Brain microvascular endothelial cell (primary cell): ENCODE results near the gene ZNF740.

ENCODE experiments used
- DNase-seq: peaks from one replicate; pipeline ENCODE4 v3.0.0-alpha.2; 2020
- H3K27ac ChIP-seq: fragments of 250-450 bp; sonication (Bioruptor Pico); 2 replicates; pipeline ENCODE4 v1.5.1; 2020; ENCODE audit warnings: mild to moderate bottlenecking, moderate library complexity
- H3K27me3 ChIP-seq: fragments of 250-450 bp; sonication (Bioruptor Pico); replicated peaks from 2 replicates; pipeline ENCODE4 v1.5.1; 2020; ENCODE audit warnings: mild to moderate bottlenecking
- H3K36me3 ChIP-seq: fragments of 250-450 bp; sonication (Bioruptor Pico); replicated peaks from 2 replicates; pipeline ENCODE4 v1.5.1; 2020; ENCODE audit warnings: mild to moderate bottlenecking
- H3K4me3 ChIP-seq: 2 replicates; pipeline ENCODE4 v1.5.1; 2011; ENCODE audit warnings: low read depth, mild to moderate bottlenecking, control low read depth, low read length, moderate library complexity
- CTCF ChIP-seq: IDR thresholded peaks from 2 replicates; pipeline ENCODE4 v1.5.1; 2011; ENCODE audit warnings: low read depth, mild to moderate bottlenecking, moderate library complexity, low read length, control low read depth, inconsistent platforms; ENCODE audit errors: missing control alignments
- in situ Hi-C: cut with HindIII; loops from 2 replicates; pipeline ENCODE4 v1.10.0; 2017; ENCODE audit warnings: low sequenced_read_pairs, low pct_ligation_motif_present

Gene ZNF740

GRCh38 chr12:53180220-53180930 lies at the start of gene ZNF740, which contains the start of gene CSAD:
Gene ZNF740 (plus strand): TSS chr12:53180722. CDS start chr12:53181984, 1,262 bp downstream.
Gene CSAD (minus strand): TSS chr12:53180925. CDS start chr12:53173470, 7,455 bp downstream.
- peak within 1 kb of the TSS; percentile 87 for H3K27ac ChIP-seq
- no peaks in the 10 kb centered on the region for H3K27me3 ChIP-seq
- in situ Hi-C loops: no loop called here
- peak within 1 kb of the TSS; percentile 79 for H3K4me3 ChIP-seq
- H3K36me3 ChIP-seq: peaks cover 18% of the 10 kb centered on the region
- DNase-seq: peak; percentile 95
- TF ChIP-seq CTCF: no peak

GRCh38 chr12:53131844-53132243 lies 48.7 kb upstream of the ZNF740 start:
- Histone ChIP-seq H3K36me3 (no peaks in the 10 kb centered on the region), H3K27me3 (no peaks in the 10 kb centered on the region), H3K27ac (no peak overlapping the region), H3K4me3 (no peak overlapping the region)
- DNase-seq: no peak
- in situ Hi-C loops: no loop called here
- no peak for TF ChIP-seq CTCF

GRCh38 chr12:53133722-53134121 lies 46.8 kb upstream of the ZNF740 start:
- no peak for TF ChIP-seq CTCF
- Histone ChIP-seq H3K27ac (no peak overlapping the region), H3K27me3 (no peaks in the 10 kb centered on the region), H3K36me3 (no peaks in the 10 kb centered on the region), H3K4me3 (no peak overlapping the region)
- in situ Hi-C loops: no loop called here
- no peak for DNase-seq

GRCh38 chr12:53143355-53143754 lies 37.2 kb upstream of the ZNF740 start:
- no peak for TF ChIP-seq CTCF
- Histone ChIP-seq H3K36me3 (no peaks in the 10 kb centered on the region), H3K27me3 (no peaks in the 10 kb centered on the region), H3K4me3 (no peak overlapping the region), H3K27ac (no peak overlapping the region)
- in situ Hi-C loops: no loop called here
- DNase-seq: no peak

GRCh38 chr12:53145383-53146260 lies 34.9 kb upstream of the ZNF740 start:
- no peak overlapping the region for H3K4me3 ChIP-seq
- no peak for DNase-seq
- no peaks in the 10 kb centered on the region for H3K36me3 ChIP-seq
- in situ Hi-C loops: no loop called here
- no peaks in the 10 kb centered on the region for H3K27me3 ChIP-seq
- TF ChIP-seq CTCF: no peak
- H3K27ac ChIP-seq: no peak overlapping the region
